ENCODE results near the gene LSMEM2. TPM values are rescaled to one million over a fixed set of nuclear protein-coding genes. Genes with fewer than 3 reads are reported as not detected.

LSMEM2 gene
- total RNA-seq, 3 donors from 2014 or later: 0.13 TPM; not detected in 2

- ATAC-seq: peak; percentile 85 to 86
- peaks cover 3% of the 10 kb centered on the region for H3K36me3 Mint-ChIP-seq (ENCODE audit: insufficient read depth)
- DNase-seq: peak; percentile 70
- H3K4me3 Mint-ChIP-seq: peak overlapping the region; percentile 82
- no peaks in the 10 kb centered on the region for H3K27me3 Mint-ChIP-seq (ENCODE audit: low read depth)
- no peaks in the 10 kb centered on the region for H3K9me3 Mint-ChIP-seq
- H3K4me1 Mint-ChIP-seq (ENCODE audit: low read depth): peaks cover 39% of the 10 kb centered on the region
Observed at GRCh38 chr3:50321336-50322114, 42.6 kb downstream of the LSMEM2 start.

- H3K36me3 Mint-ChIP-seq (ENCODE audit: insufficient read depth): peaks cover 3% of the 10 kb centered on the region
- ATAC-seq: no peak
- H3K9me3 Mint-ChIP-seq: no peaks in the 10 kb centered on the region
- H3K4me3 Mint-ChIP-seq: no peak overlapping the region
- no peak for DNase-seq
- peaks cover 38% of the 10 kb centered on the region for H3K4me1 Mint-ChIP-seq (ENCODE audit: low read depth)
- no peaks in the 10 kb centered on the region for H3K27me3 Mint-ChIP-seq (ENCODE audit: low read depth)
Observed at GRCh38 chr3:50322115-50322385, 43.2 kb downstream of the LSMEM2 start.

GRCh38 chr3:50322386-50323091 is 43.7 kb downstream of the LSMEM2 start, which contains the start of gene HYAL2:
TSS of gene HYAL2 (minus strand) at chr3:50322745. CDS start at chr3:50320489, 2,256 bp downstream.
- no peaks in the 10 kb centered on the region for H3K27me3 Mint-ChIP-seq (ENCODE audit: low read depth)
- H3K9me3 Mint-ChIP-seq: no peaks in the 10 kb centered on the region
- H3K36me3 Mint-ChIP-seq (ENCODE audit: insufficient read depth): peaks cover 3% of the 10 kb centered on the region
- peaks cover 38% of the 10 kb centered on the region for H3K4me1 Mint-ChIP-seq (ENCODE audit: low read depth)
- ATAC-seq (no peak), DNase-seq (no peak)
- H3K4me3 Mint-ChIP-seq: peak within 1 kb of the TSS; percentile 82

GRCh38 chr3:50323092-50323600 is 44.3 kb downstream of the LSMEM2 start:
- Mint-ChIP-seq H3K4me1 (ENCODE audit: low read depth) (peaks cover 40% of the 10 kb centered on the region), H3K4me3 (no peak overlapping the region), H3K27me3 (ENCODE audit: low read depth) (no peaks in the 10 kb centered on the region), H3K36me3 (ENCODE audit: insufficient read depth) (peaks cover 3% of the 10 kb centered on the region), H3K9me3 (no peaks in the 10 kb centered on the region)
- ATAC-seq: no peak
- no peak for DNase-seq

- no peak for ATAC-seq
Observed at GRCh38 chr3:50323614-50324199, 44.8 kb downstream of the LSMEM2 start.

GRCh38 chr3:50324351-50325112 is 45.6 kb downstream of the LSMEM2 start:
- H3K4me3 Mint-ChIP-seq: no peak overlapping the region
- H3K27me3 Mint-ChIP-seq (ENCODE audit: low read depth): no peaks in the 10 kb centered on the region
- H3K9me3 Mint-ChIP-seq: no peaks in the 10 kb centered on the region
- peaks cover 3% of the 10 kb centered on the region for H3K36me3 Mint-ChIP-seq (ENCODE audit: insufficient read depth)
- ATAC-seq (peak; percentile 21 to 25), DNase-seq (peak; percentile 52)
- peaks cover 34% of the 10 kb centered on the region for H3K4me1 Mint-ChIP-seq (ENCODE audit: low read depth)

More at GRCh38 chr3:50323614-50324199, 44.8 kb downstream of the LSMEM2 start:
- Mint-ChIP-seq H3K9me3 (no peaks in the 10 kb centered on the region), H3K27me3 (ENCODE audit: low read depth) (no peaks in the 10 kb centered on the region), H3K4me3 (no peak overlapping the region), H3K4me1 (ENCODE audit: low read depth) (peaks cover 42% of the 10 kb centered on the region), H3K36me3 (ENCODE audit: insufficient read depth) (peaks cover 3% of the 10 kb centered on the region)
- DNase-seq: no peak

GRCh38 chr3:50325113-50325480 is 46.2 kb downstream of the LSMEM2 start:
- ATAC-seq (no peak), DNase-seq (no peak)
- Mint-ChIP-seq H3K9me3 (no peaks in the 10 kb centered on the region), H3K27me3 (ENCODE audit: low read depth) (no peaks in the 10 kb centered on the region), H3K4me1 (ENCODE audit: low read depth) (peaks cover 29% of the 10 kb centered on the region), H3K36me3 (ENCODE audit: insufficient read depth) (peaks cover 3% of the 10 kb centered on the region), H3K4me3 (no peak overlapping the region)

GRCh38 chr3:50325497-50326181 is 46.8 kb downstream of the LSMEM2 start:
- Mint-ChIP-seq H3K9me3 (no peaks in the 10 kb centered on the region), H3K4me3 (no peak overlapping the region), H3K27me3 (ENCODE audit: low read depth) (no peaks in the 10 kb centered on the region), H3K4me1 (ENCODE audit: low read depth) (peaks cover 24% of the 10 kb centered on the region), H3K36me3 (ENCODE audit: insufficient read depth) (peaks cover 5% of the 10 kb centered on the region)
- no peak for DNase-seq
- ATAC-seq: no peak

GRCh38 chr3:50326182-50326541 is 47.3 kb downstream of the LSMEM2 start:
- Mint-ChIP-seq H3K27me3 (ENCODE audit: low read depth) (no peaks in the 10 kb centered on the region), H3K4me1 (ENCODE audit: low read depth) (peaks cover 23% of the 10 kb centered on the region), H3K36me3 (ENCODE audit: insufficient read depth) (peaks cover 5% of the 10 kb centered on the region), H3K4me3 (peak overlapping the region; percentile 90), H3K9me3 (no peaks in the 10 kb centered on the region)
- DNase-seq (no peak), ATAC-seq (no peak)

- Mint-ChIP-seq H3K9me3 (no peaks in the 10 kb centered on the region), H3K36me3 (ENCODE audit: insufficient read depth) (peaks cover 7% of the 10 kb centered on the region), H3K4me1 (ENCODE audit: low read depth) (peaks cover 23% of the 10 kb centered on the region), H3K4me3 (peak overlapping the region; percentile 90), H3K27me3 (ENCODE audit: low read depth) (no peaks in the 10 kb centered on the region)
- no peak for ATAC-seq
- DNase-seq: no peak
Observed at GRCh38 chr3:50327129-50327528, 48.2 kb downstream of the LSMEM2 start.

GRCh38 chr3:50327943-50328691 is 49.2 kb downstream of the LSMEM2 start, which contains the start of gene TUSC2:
TSS of gene TUSC2 (minus strand) at chr3:50328223. CDS start at chr3:50328099, 124 bp downstream.
- DNase-seq: peak; percentile 92
- H3K36me3 Mint-ChIP-seq (ENCODE audit: insufficient read depth): peaks cover 10% of the 10 kb centered on the region
- peak; percentile 95 to 96 for ATAC-seq
- H3K4me3 Mint-ChIP-seq: peak within 1 kb of the TSS; percentile 90
- no peaks in the 10 kb centered on the region for H3K27me3 Mint-ChIP-seq (ENCODE audit: low read depth)
- no peaks in the 10 kb centered on the region for H3K9me3 Mint-ChIP-seq
- H3K4me1 Mint-ChIP-seq (ENCODE audit: low read depth): peaks cover 23% of the 10 kb centered on the region

GRCh38 chr3:50330330-50330729 is 51.4 kb downstream of the LSMEM2 start:
- Mint-ChIP-seq H3K27me3 (ENCODE audit: low read depth) (no peaks in the 10 kb centered on the region), H3K4me3 (no peak overlapping the region), H3K36me3 (ENCODE audit: insufficient read depth) (peaks cover 15% of the 10 kb centered on the region), H3K4me1 (ENCODE audit: low read depth) (peaks cover 35% of the 10 kb centered on the region), H3K9me3 (no peaks in the 10 kb centered on the region)
- DNase-seq (no peak), ATAC-seq (no peak)

GRCh38 chr3:50331364-50331907 is 52.5 kb downstream of the LSMEM2 start:
- DNase-seq (no peak), ATAC-seq (no peak)
- peaks cover 43% of the 10 kb centered on the region for H3K4me1 Mint-ChIP-seq (ENCODE audit: low read depth)
- peaks cover 14% of the 10 kb centered on the region for H3K36me3 Mint-ChIP-seq (ENCODE audit: insufficient read depth)
- no peak overlapping the region for H3K4me3 Mint-ChIP-seq
- H3K27me3 Mint-ChIP-seq (ENCODE audit: low read depth): no peaks in the 10 kb centered on the region
- no peaks in the 10 kb centered on the region for H3K9me3 Mint-ChIP-seq

Data from activated T-cell treated with anti-CD3 and anti-CD28 coated beads, Interleukin-2, amount 50 U/mL, for 4 hours (primary cell).